Body of pancreas (tissue), 4 donors: ENCODE results near the gene LIMS1. TPM values are rescaled to one million over a fixed set of nuclear protein-coding genes. Genes with fewer than 3 reads are reported as not detected.
A peak's percentile ranks its signal among the peaks of the same experiment; 100 is the strongest.

Experiments used
- ATAC-seq: fragments of 150-250 bp; one replicate; pipeline ENCODE4 v1.9.1; 2016
- DNase-seq, 4 donors: peaks; one replicate each; pipeline ENCODE4 v3.0.0-alpha.2; 2019
- H3K27ac ChIP-seq, 4 donors: fragments of 200-600 bp; sonication (generic); 1 replicate in 3 of 4; 2 replicates in 1 of 4; pipeline versions ENCODE4 v1.5.1 to v1.6.1; 2016 to 2019; ENCODE audit warnings: mild to moderate bottlenecking in 1 of 4, mixed read lengths in 1 of 4, moderate library complexity in 1 of 4
- H3K27me3 ChIP-seq, 2 donors: fragments of 200-600 bp; sonication (generic); one replicate each; pipeline ENCODE4 v1.6.0; 2016; ENCODE audit warnings: mild to moderate bottlenecking in 1 of 2
- H3K36me3 ChIP-seq, 2 donors: fragments of 200-600 bp; sonication (generic); replicated peaks in 1 of 2; 2 replicates each; pipeline ENCODE4 v1.5.1; 2016; ENCODE audit warnings: low read depth in 2 of 2; ENCODE audit not compliant: insufficient read depth in 1 of 2
- H3K4me1 ChIP-seq: fragments of 200-600 bp; sonication (generic); one replicate; pipeline ENCODE4 v1.6.0; 2016
- H3K4me3 ChIP-seq, 2 donors: fragments of 200-600 bp; sonication (generic); 1 replicate in 1 of 2; 2 replicates in 1 of 2; pipeline ENCODE4 v1.5.1; 2016 to 2019
- H3K9me3 ChIP-seq, 3 donors: fragments of 200-600 bp; sonication (generic); 1 replicate in 2 of 3; 2 replicates in 1 of 3; pipeline ENCODE4 v1.5.1; 2016
- CTCF ChIP-seq, 7 experiments: fragments of 450-650 bp in 4 of 7; fragments of 200-600 bp in 3 of 7; sonication (generic) in 3 of 7; IDR thresholded peaks; one replicate each; pipeline ENCODE4 v1.5.1; 2016 to 2019; ENCODE audit warnings: antibody characterized with exemption in 7 of 7
- POLR2A ChIP-seq, 3 donors: fragments of 450-650 bp; IDR thresholded peaks; one replicate each; pipeline ENCODE4 v1.6.1; 2016; ENCODE audit warnings: antibody characterized with exemption in 3 of 3, mild to moderate bottlenecking in 2 of 3
- WGBS, 2 donors: methylation state at CpG; one replicate each; pipeline ENCODE4 v1.1.5; 2017; 5-methylcytosine and 5-hydroxymethylcytosine counted together
- intact Hi-C: fragments of 100-400 bp; cut with DNase I; formaldehyde crosslinking; loops from one replicate; pipeline ENCODE4 v1.15.1; 2023
- total RNA-seq, 2 donors: library from RNA; depleted of rRNA; stranded (reverse); fragments of >200 nt; gene quantifications; one replicate each; pipeline ENCODE4 v1.1.0, GENCODE V29; 2016

Gene LIMS1
- total RNA-seq, 2 donors from 2014 or later, result 19.1 to 28.3 TPM

- no peaks in the 10 kb centered on the region for H3K9me3 ChIP-seq
- 68 to 73% methylated on average over 1 of the region's 1 CpG for WGBS, 2 donors
- TF ChIP-seq CTCF (IDR thresholded peaks at IDR 0.05) (no peak), POLR2A (IDR thresholded peaks at IDR 0.05) (no peak)
- DNase-seq, result no peak
- no peak overlapping the region for H3K27ac ChIP-seq
- no peak overlapping the region for H3K4me3 ChIP-seq
- intact Hi-C loops, result loop anchor here (10.0 kb wide), 1 partner anchor 225 kb away; no protein-coding TSS in a partner anchor
- H3K4me1 ChIP-seq, result peaks cover 21% of the 10 kb centered on the region
- H3K27me3 ChIP-seq, result no peaks in the 10 kb centered on the region
- no peak for ATAC-seq
- no peaks in the 10 kb centered on the region for H3K36me3 ChIP-seq
Measured at GRCh38 chr2:108580050-108580449, 45.8 kb downstream of the LIMS1 start.

- Histone ChIP-seq H3K9me3 (no peaks in the 10 kb centered on the region), H3K4me1 (peaks cover 27% of the 10 kb centered on the region), H3K36me3 (no peaks in the 10 kb centered on the region), H3K27ac (no peak overlapping the region), H3K4me3 (no peak overlapping the region), H3K27me3 (no peaks in the 10 kb centered on the region)
- peak; percentile 64 to 81 (median 72) for DNase-seq
- peak; percentile 86 for ATAC-seq
- WGBS, 2 donors, result 35 to 42% methylated on average over 4 of the region's 4 CpGs
- intact Hi-C loops, result loop anchor here (10.0 kb wide), 1 partner anchor 229 kb away; no protein-coding TSS in a partner anchor
- TF ChIP-seq CTCF (IDR thresholded peaks at IDR 0.05) (peak; percentile 48 to 85 (median 81)), POLR2A (IDR thresholded peaks at IDR 0.05) (no peak)
Measured at GRCh38 chr2:108583903-108584520, 49.7 kb downstream of the LIMS1 start.

- H3K4me1 ChIP-seq, result peaks cover 32% of the 10 kb centered on the region
- WGBS, 2 donors, result 62 to 69% methylated on average over 4 of the region's 4 CpGs
- no peak for DNase-seq
- intact Hi-C loops, result loop anchor here (10.0 kb wide), 1 partner anchor 231 kb away; no protein-coding TSS in a partner anchor
- H3K27me3 ChIP-seq, result no peaks in the 10 kb centered on the region
- H3K27ac ChIP-seq, result no peak overlapping the region
- no peak for ATAC-seq
- H3K4me3 ChIP-seq, result no peak overlapping the region
- no peaks in the 10 kb centered on the region for H3K36me3 ChIP-seq
- no peaks in the 10 kb centered on the region for H3K9me3 ChIP-seq
- no peak for TF ChIP-seq CTCF (IDR thresholded peaks at IDR 0.05)
- no peak for TF ChIP-seq POLR2A (IDR thresholded peaks at IDR 0.05)
Measured at GRCh38 chr2:108585436-108585835, 51.2 kb downstream of the LIMS1 start.

- Histone ChIP-seq H3K36me3 (no peaks in the 10 kb centered on the region), H3K27ac (peak overlapping the region in 1 of 4 donors; percentile 11), H3K4me3 (no peak overlapping the region), H3K9me3 (no peaks in the 10 kb centered on the region), H3K27me3 (no peaks in the 10 kb centered on the region), H3K4me1 (peaks cover 32% of the 10 kb centered on the region)
- no peak for DNase-seq
- intact Hi-C loops, result loop anchor here (10.0 kb wide), 1 partner anchor 231 kb away; no protein-coding TSS in a partner anchor
- WGBS, 2 donors, result 92 to 93% methylated on average over 7 of the region's 7 CpGs
- no peak for ATAC-seq
- no peak for TF ChIP-seq POLR2A (IDR thresholded peaks at IDR 0.05)
- no peak for TF ChIP-seq CTCF (IDR thresholded peaks at IDR 0.05)
Measured at GRCh38 chr2:108586116-108586515, 51.8 kb downstream of the LIMS1 start.

GRCh38 chr2:108586631-108587030 lies 52.4 kb downstream of the LIMS1 start:
- 58 to 82% methylated on average over 5 of the region's 5 CpGs for WGBS, 2 donors
- ATAC-seq (no peak), DNase-seq (no peak)
- Histone ChIP-seq H3K4me1 (peaks cover 32% of the 10 kb centered on the region), H3K27ac (peak overlapping the region in 3 of 4 donors; percentile 58 to 77 (median 62)), H3K36me3 (no peaks in the 10 kb centered on the region), H3K4me3 (no peak overlapping the region), H3K27me3 (no peaks in the 10 kb centered on the region), H3K9me3 (no peaks in the 10 kb centered on the region)
- intact Hi-C loops, result loop anchor here (10.0 kb wide), 1 partner anchor 232 kb away; no protein-coding TSS in a partner anchor
- TF ChIP-seq CTCF (IDR thresholded peaks at IDR 0.05), result no peak
- TF ChIP-seq POLR2A (IDR thresholded peaks at IDR 0.05), result no peak
